Dedifferentiated amniotic fluid mesenchymal stem cell (primary cell): ENCODE results near the gene ADCY5.

Source experiments
- DNase-seq: peaks from one replicate; pipeline ENCODE4 v3.0.0-alpha.2; 2016; ENCODE audit errors: extremely low spot score

ADCY5 gene

GRCh38 chr3:123369085-123369484 is 79.8 kb downstream of the ADCY5 start:
- no peak for DNase-seq

- no peak for DNase-seq
Observed at GRCh38 chr3:123367467-123368154, 81.3 kb downstream of the ADCY5 start.

GRCh38 chr3:123365450-123366143 is 83.3 kb downstream of the ADCY5 start:
- no peak for DNase-seq

- DNase-seq = no peak
Observed at GRCh38 chr3:123361071-123361470, 87.8 kb downstream of the ADCY5 start.

GRCh38 chr3:123357275-123357674 is 91.6 kb downstream of the ADCY5 start:
- DNase-seq = no peak

- no peak for DNase-seq
Observed at GRCh38 chr3:123353850-123354233, 95.0 kb downstream of the ADCY5 start.

- DNase-seq = no peak
Observed at GRCh38 chr3:123353227-123353849, 95.6 kb downstream of the ADCY5 start.

GRCh38 chr3:123352134-123352554 is 96.7 kb downstream of the ADCY5 start:
- no peak for DNase-seq

- no peak for DNase-seq
Observed at GRCh38 chr3:123351501-123351900, 97.4 kb downstream of the ADCY5 start.

- DNase-seq = no peak
Observed at GRCh38 chr3:123350971-123351370, 97.9 kb downstream of the ADCY5 start.

GRCh38 chr3:123349566-123350435 is 99.1 kb downstream of the ADCY5 start:
- no peak for DNase-seq

- DNase-seq = no peak
Observed at GRCh38 chr3:123349201-123349535, 99.7 kb downstream of the ADCY5 start.

GRCh38 chr3:123348471-123349200 is 100.3 kb downstream of the ADCY5 start:
- no peak for DNase-seq

GRCh38 chr3:123347691-123348264 is 101.1 kb downstream of the ADCY5 start:
- DNase-seq = no peak

GRCh38 chr3:123347205-123347604 is 101.7 kb downstream of the ADCY5 start:
- DNase-seq = no peak

GRCh38 chr3:123346021-123346420 is 102.9 kb downstream of the ADCY5 start:
- DNase-seq = no peak

- DNase-seq = no peak
Observed at GRCh38 chr3:123344907-123345594, 103.8 kb downstream of the ADCY5 start.

GRCh38 chr3:123344175-123344906 is 104.5 kb downstream of the ADCY5 start:
- DNase-seq = peak; percentile 43

GRCh38 chr3:123343296-123344174 is 105.4 kb downstream of the ADCY5 start:
- DNase-seq = no peak
